IMR-90 (cell line): ENCODE results near the gene PINLYP. TPM values are rescaled to one million over a fixed set of nuclear protein-coding genes. Genes with fewer than 3 reads are reported as not detected.

Source experiments
- ATAC-seq: fragments of 200-7000 bp; cut with Tn5 transposase; 2 replicates; pipeline ENCODE4 v1.9.1; 2020; ENCODE audit warnings: low read depth, mild to moderate bottlenecking, moderate library complexity
- BruUV-seq: library from RNA; stranded (reverse); fragments of 400-500 nt; replicated peaks from 2 replicates; lab custom pipeline; 2021; lab: Mats Ljungman, UMichigan
- CTCF ChIA-PET: fragments of 300-600 bp; formaldehyde crosslinking; extraction: SDS; loops from one replicate; lab custom pipeline; 2021; ENCODE audit warnings: antibody characterized with exemption; lab: Yijun Ruan, JAX
- POLR2A ChIA-PET: fragments of 300-600 bp; sonication (Branson Sonifier 250); formaldehyde crosslinking; loops from one replicate; lab custom pipeline; 2022; ENCODE audit warnings: antibody characterized with exemption; ENCODE audit not compliant: unreplicated experiment; lab: Charles Lee
- DNase-seq: peaks from one replicate; pipeline ENCODE4 v3.0.0; 2013
- H2AFZ ChIP-seq: replicated peaks from 2 replicates; pipeline ENCODE3; 2013; ENCODE audit warnings: low read length, mild to moderate bottlenecking; ENCODE audit not compliant: poor library complexity
- H2AK5ac ChIP-seq: 2 replicates; pipeline ENCODE4 v1.6.1; 2013; ENCODE audit warnings: low read depth, low read length, inconsistent platforms
- H2AK9ac ChIP-seq: replicated peaks from 2 replicates; pipeline ENCODE3; 2013; ENCODE audit warnings: mild to moderate bottlenecking, low read depth, low read length, moderate library complexity; ENCODE audit not compliant: poor library complexity
- H2BK120ac ChIP-seq: 2 replicates; pipeline ENCODE4 v1.6.1; 2013; ENCODE audit warnings: low read depth, low read length, inconsistent platforms
- H2BK15ac ChIP-seq: 3 replicates; pipeline ENCODE4 v1.6.1; 2013; ENCODE audit warnings: low read depth, low read length, inconsistent platforms
- H2BK20ac ChIP-seq: 2 replicates; pipeline ENCODE4 v1.6.1; 2013; ENCODE audit warnings: low read depth, mild to moderate bottlenecking, inconsistent platforms, low read length, moderate library complexity
- H2BK5ac ChIP-seq: 2 replicates; pipeline ENCODE4 v1.6.1; 2013; ENCODE audit warnings: mild to moderate bottlenecking, low read depth, low read length, inconsistent platforms; ENCODE audit not compliant: poor library complexity, severe bottlenecking
- H3K14ac ChIP-seq: replicated peaks from 2 replicates; pipeline ENCODE4 v1.6.1; 2013; ENCODE audit warnings: low read depth, low read length, inconsistent platforms
- H3K18ac ChIP-seq: 2 replicates; pipeline ENCODE4 v1.6.1; 2013; ENCODE audit warnings: low read depth, low read length, control low read depth
- H3K23ac ChIP-seq: 2 replicates; pipeline ENCODE4 v1.6.1; 2013; ENCODE audit warnings: low read depth, low read length, inconsistent platforms
- H3K27ac ChIP-seq: 2 replicates; pipeline ENCODE4 v1.5.1; 2013; ENCODE audit warnings: mild to moderate bottlenecking, control low read depth, low read length; ENCODE audit not compliant: insufficient read depth
- H3K27me3 ChIP-seq: 2 replicates; pipeline ENCODE4 v1.6.1; 2013; ENCODE audit warnings: low read length; ENCODE audit not compliant: control insufficient read depth, insufficient read depth
- H3K36me3 ChIP-seq: 2 replicates; pipeline ENCODE4 v1.6.1; 2013; ENCODE audit warnings: low read length, mixed read lengths; ENCODE audit not compliant: control insufficient read depth, insufficient read depth
- H3K4ac ChIP-seq: 2 replicates; pipeline ENCODE4 v1.6.1; 2013; ENCODE audit warnings: low read depth, low read length, inconsistent platforms
- H3K4me1 ChIP-seq: 2 replicates; pipeline ENCODE4 v1.6.1; 2013; ENCODE audit warnings: low read length, mixed read lengths; ENCODE audit not compliant: control insufficient read depth, insufficient read depth
- H3K4me2 ChIP-seq: 2 replicates; pipeline ENCODE4 v1.6.1; 2013; ENCODE audit warnings: low read depth, mild to moderate bottlenecking, control low read depth, low read length, moderate library complexity
- H3K4me3 ChIP-seq: 2 replicates; pipeline ENCODE4 v1.5.1; 2013; ENCODE audit warnings: low read depth, mild to moderate bottlenecking, control low read depth, low read length, moderate library complexity; ENCODE audit not compliant: insufficient read depth
- H3K56ac ChIP-seq: 2 replicates; pipeline ENCODE4 v1.6.1; 2013; ENCODE audit warnings: low read length, inconsistent platforms; ENCODE audit not compliant: insufficient read depth; ENCODE audit errors: extremely low read depth
- H3K79me1 ChIP-seq, 2 experiments: 2 replicates each; pipeline ENCODE4 v1.6.1; 2013; ENCODE audit warnings: low read length in 2 of 2, inconsistent platforms in 1 of 2, low read depth in 1 of 2
- H3K9ac ChIP-seq: 2 replicates; pipeline ENCODE4 v1.6.1; 2013; ENCODE audit warnings: low read depth, low read length, control low read depth
- H3K9me1 ChIP-seq: 2 replicates; pipeline ENCODE4 v1.6.1; 2013; ENCODE audit warnings: low read length, inconsistent platforms; ENCODE audit not compliant: insufficient read depth
- H3K9me3 ChIP-seq: 2 replicates; pipeline ENCODE4 v1.6.1; 2013; ENCODE audit warnings: low read length; ENCODE audit not compliant: control insufficient read depth, insufficient read depth
- H4K20me1 ChIP-seq: 2 replicates; pipeline ENCODE4 v1.6.1; 2013; ENCODE audit warnings: low read length, inconsistent platforms; ENCODE audit not compliant: insufficient read depth
- H4K5ac ChIP-seq: 2 replicates; pipeline ENCODE4 v1.6.1; 2013; ENCODE audit warnings: mild to moderate bottlenecking, low read depth, low read length, control low read depth
- H4K8ac ChIP-seq, 2 experiments: 2 replicates each; pipeline ENCODE4 v1.6.1; 2013; ENCODE audit warnings: low read depth in 2 of 2, low read length in 2 of 2, control low read depth in 1 of 2, inconsistent platforms in 1 of 2
- H4K91ac ChIP-seq: 2 replicates; pipeline ENCODE4 v1.6.1; 2013; ENCODE audit warnings: low read depth, low read length, inconsistent platforms; ENCODE audit not compliant: insufficient read depth
- CEBPB ChIP-seq: IDR thresholded peaks from 2 replicates; pipeline ENCODE4 v1.6.1; 2012; ENCODE audit warnings: low read depth, low read length, improper control_type of control experiment
- CHD1 ChIP-seq: IDR thresholded peaks from 2 replicates; pipeline ENCODE4 v1.6.1; 2012; ENCODE audit warnings: low read depth, low read length, improper control_type of control experiment
- CTCF ChIP-seq: conservative IDR thresholded peaks from 2 replicates; pipeline ENCODE4 v1.5.1; 2012; ENCODE audit warnings: mild to moderate bottlenecking, low read depth, low read length, improper control_type of control experiment
- MAFK ChIP-seq: IDR thresholded peaks from 2 replicates; pipeline ENCODE4 v1.6.1; 2012; ENCODE audit warnings: low read depth, low read length, improper control_type of control experiment
- MAZ ChIP-seq: IDR thresholded peaks from 2 replicates; pipeline ENCODE4 v1.6.1; 2012; ENCODE audit warnings: low read depth, mild to moderate bottlenecking, low read length, improper control_type of control experiment, moderate library complexity, borderline replicate concordance
- MXI1 ChIP-seq: IDR thresholded peaks from 2 replicates; pipeline ENCODE4 v1.6.1; 2012; ENCODE audit warnings: low read depth, mild to moderate bottlenecking, low read length, moderate library complexity, borderline replicate concordance
- NFE2L2 ChIP-seq: fragments of 150-350 bp; IDR thresholded peaks from 2 replicates; pipeline ENCODE4 v1.6.1; 2016; ENCODE audit warnings: low read depth, mild to moderate bottlenecking, low read length
- RAD21 ChIP-seq: IDR thresholded peaks from 2 replicates; pipeline ENCODE4 v1.6.1; 2012; ENCODE audit warnings: low read length, improper control_type of control experiment
- RCOR1 ChIP-seq: IDR thresholded peaks from 2 replicates; pipeline ENCODE4 v1.6.1; 2012; ENCODE audit warnings: mild to moderate bottlenecking, low read length, improper control_type of control experiment; ENCODE audit not compliant: insufficient replicate concordance
- RFX5 ChIP-seq: IDR thresholded peaks from 2 replicates; pipeline ENCODE4 v1.8.0; 2012; ENCODE audit warnings: low read depth, mild to moderate bottlenecking, low read length, moderate library complexity
- SMC3 ChIP-seq: fragments of 150-350 bp; IDR thresholded peaks from 2 replicates; pipeline ENCODE4 v1.6.1; 2016; ENCODE audit warnings: low read depth, mild to moderate bottlenecking, antibody characterized with exemption, low read length, moderate library complexity
- WGBS, 2 experiments: methylation state at CpG; one replicate each; pipeline versions ENCODE4 v1.1.5 to v1.1.7; 2013; ENCODE audit warnings: missing lambda C conversion rate in 2 of 2; ENCODE audit not compliant: insufficient read length in 1 of 2; ENCODE audit errors: extremely low coverage in 2 of 2; 5-methylcytosine and 5-hydroxymethylcytosine counted together
- dilution Hi-C: fragments of 300-500 bp; cut with HindIII; formaldehyde crosslinking; loops from one replicate; pipeline ENCODE4 v1.14.3; 2018; ENCODE audit warnings: low sequenced_read_pairs; ENCODE audit not compliant: unreplicated experiment
- in situ Hi-C: fragments of 300-500 bp; cut with MboI; formaldehyde crosslinking; loops from 3 replicates; pipeline ENCODE4 v1.14.3; 2019; ENCODE audit warnings: low sequenced_read_pairs, inconsistent platforms, mixed read lengths
- intact Hi-C: fragments of 100-400 bp; cut with micrococcal nuclease; formaldehyde crosslinking; loops from 2 replicates; pipeline ENCODE4 v1.10.0; 2022
- polyA plus RNA-seq, 3 experiments: library from polyadenylated mRNA; depleted of rRNA; stranded (reverse); fragments of >200 nt; gene quantifications; 2 replicates each; pipeline ENCODE4 v1.2.3, GENCODE V29; 2012; ENCODE audit warnings: low replicate concordance in 1 of 3
- total RNA-seq: library from RNA; depleted of rRNA; stranded (reverse); fragments of >200 nt; gene quantifications from 2 replicates; pipeline ENCODE4 v1.2.3, GENCODE V29; 2012
- TF ChIP-seq, protein P1 (sequence below): fragments of 150-350 bp; IDR thresholded peaks from 2 replicates; pipeline ENCODE4 v1.6.1; 2016; ENCODE audit warnings: low read depth, mild to moderate bottlenecking, low read length, moderate library complexity, borderline replicate concordance
- TF ChIP-seq, protein P2 (sequence below): fragments of 150-350 bp; IDR thresholded peaks from 2 replicates; pipeline ENCODE4 v1.6.1; 2017; ENCODE audit warnings: mild to moderate bottlenecking, antibody characterized with exemption, low read length, low read depth

PINLYP gene
- total and polyA plus RNA-seq, 2 of the 4 experiments (the other 2 are of a cell fraction), result 0.54 to 1.4 TPM

- Histone ChIP-seq H4K8ac (no peak overlapping the region), H4K20me1 (no peaks in the 10 kb centered on the region), H2AK9ac (no peak overlapping the region), H3K4me3 (no peak overlapping the region), H3K56ac (no peak overlapping the region), H3K14ac (no peak overlapping the region), H2BK15ac (no peak overlapping the region), H4K91ac (no peak overlapping the region), H2BK120ac (no peak overlapping the region), H3K27ac (no peak overlapping the region), H3K36me3 (no peaks in the 10 kb centered on the region), H3K9ac (no peak overlapping the region), H3K23ac (0 out of 2 replicates have a peak overlapping the region, but pooled peaks have one; percentile 11), H3K18ac (no peak overlapping the region), H2BK20ac (no peak overlapping the region), H2BK5ac (no peak overlapping the region), H3K79me1 (peaks cover 20 to 34% of the 10 kb centered on the region in 2 experiments), H3K27me3 (no peaks in the 10 kb centered on the region), H3K4ac (no peak overlapping the region), H2AFZ (no peak overlapping the region), H2AK5ac (no peak overlapping the region), H3K9me3 (no peaks in the 10 kb centered on the region), H3K4me2 (no peak overlapping the region), H3K4me1 (peaks cover 6% of the 10 kb centered on the region), H4K5ac (no peak overlapping the region), H3K9me1 (peaks cover 7% of the 10 kb centered on the region)
- CTCF ChIA-PET, result no interaction called here
- intact Hi-C loops (no loop called here), dilution Hi-C loops (no loop called here), in situ Hi-C loops (no loop called here)
- BruUV-seq, result no TSS peak
- WGBS, 2 experiments, result no CpG with 5 or more reads among the region's 4 CpGs
- TF ChIP-seq MAZ (no peak), RAD21 (no peak), NFE2L2 (no peak), CHD1 (no peak), CTCF (no peak), RCOR1 (no peak), MAFK (no peak), SMC3 (no peak), CEBPB (no peak), MXI1 (no peak), RFX5 (no peak)
- TF ChIP-seq, protein P1, sequence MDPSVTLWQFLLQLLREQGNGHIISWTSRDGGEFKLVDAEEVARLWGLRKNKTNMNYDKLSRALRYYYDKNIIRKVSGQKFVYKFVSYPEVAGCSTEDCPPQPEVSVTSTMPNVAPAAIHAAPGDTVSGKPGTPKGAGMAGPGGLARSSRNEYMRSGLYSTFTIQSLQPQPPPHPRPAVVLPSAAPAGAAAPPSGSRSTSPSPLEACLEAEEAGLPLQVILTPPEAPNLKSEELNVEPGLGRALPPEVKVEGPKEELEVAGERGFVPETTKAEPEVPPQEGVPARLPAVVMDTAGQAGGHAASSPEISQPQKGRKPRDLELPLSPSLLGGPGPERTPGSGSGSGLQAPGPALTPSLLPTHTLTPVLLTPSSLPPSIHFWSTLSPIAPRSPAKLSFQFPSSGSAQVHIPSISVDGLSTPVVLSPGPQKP, result no peak
- TF ChIP-seq, protein P2, sequence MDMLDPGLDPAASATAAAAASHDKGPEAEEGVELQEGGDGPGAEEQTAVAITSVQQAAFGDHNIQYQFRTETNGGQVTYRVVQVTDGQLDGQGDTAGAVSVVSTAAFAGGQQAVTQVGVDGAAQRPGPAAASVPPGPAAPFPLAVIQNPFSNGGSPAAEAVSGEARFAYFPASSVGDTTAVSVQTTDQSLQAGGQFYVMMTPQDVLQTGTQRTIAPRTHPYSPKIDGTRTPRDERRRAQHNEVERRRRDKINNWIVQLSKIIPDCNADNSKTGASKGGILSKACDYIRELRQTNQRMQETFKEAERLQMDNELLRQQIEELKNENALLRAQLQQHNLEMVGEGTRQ, result no peak
- no peak for DNase-seq
- POLR2A ChIA-PET, result no interaction called here
- ATAC-seq, result no peak
These were observed 46.5 kb downstream of the PINLYP start for GRCh38 chr19:43622070-43622469.
